Panc1 (cell line): ENCODE data around the gene IFT172. TPM values are rescaled to one million over a fixed set of nuclear protein-coding genes. Genes with fewer than 3 reads are reported as not detected.
A peak's percentile ranks its signal among the peaks of the same experiment; 100 is the strongest.

Experiments used
- ATAC-seq: fragments of 200-7000 bp; cut with Tn5 transposase; 2 replicates; pipeline ENCODE4 v1.9.1; 2020; ENCODE audit warnings: mild to moderate bottlenecking, moderate library complexity
- BruUV-seq: library from RNA; stranded (reverse); fragments of 400-500 nt; replicated peaks from 2 replicates; lab custom pipeline; 2021; lab: Mats Ljungman, UMichigan
- CTCF ChIA-PET: fragments of 300-600 bp; sonication (Branson Sonifier 250); formaldehyde crosslinking; loops from one replicate; lab custom pipeline; 2022; ENCODE audit warnings: antibody characterized with exemption; lab: Charles Lee
- POLR2A ChIA-PET: fragments of 300-600 bp; sonication (Branson Sonifier 250); formaldehyde crosslinking; loops from one replicate; lab custom pipeline; 2022; ENCODE audit warnings: antibody characterized with exemption; lab: Charles Lee
- DNase-seq: peaks from one replicate; pipeline ENCODE4 v3.0.0-alpha.2; 2010; ENCODE audit warnings: low read depth, low spot score
- H3K27ac ChIP-seq: 2 replicates; pipeline ENCODE4 v1.5.1; 2011; ENCODE audit warnings: mild to moderate bottlenecking, low read length, inconsistent platforms
- H3K27me3 ChIP-seq: fragments of 200-500 bp; sonication (Bioruptor generic); 2 replicates; pipeline ENCODE4 v1.6.0; 2014; ENCODE audit warnings: low read length, inconsistent platforms; ENCODE audit not compliant: control insufficient read depth, insufficient read depth
- H3K36me3 ChIP-seq: fragments of 200-500 bp; sonication (Bioruptor generic); 2 replicates; pipeline ENCODE4 v1.5.1; 2014; ENCODE audit warnings: inconsistent platforms, mild to moderate bottlenecking, low read length, moderate library complexity; ENCODE audit not compliant: control insufficient read depth, insufficient read depth
- H3K4me1 ChIP-seq: 2 replicates; pipeline ENCODE4 v1.5.1; 2011; ENCODE audit warnings: inconsistent platforms, mild to moderate bottlenecking, low read length, moderate library complexity; ENCODE audit not compliant: control insufficient read depth, insufficient read depth
- H3K4me3 ChIP-seq, 2 experiments: 2 replicates each; pipeline ENCODE4 v1.5.1; 2011 to 2012; ENCODE audit warnings: low read depth in 2 of 2, low read length in 2 of 2, mild to moderate bottlenecking in 2 of 2, inconsistent platforms in 1 of 2, moderate library complexity in 1 of 2
- H3K9me3 ChIP-seq: fragments of 200-500 bp; sonication (Bioruptor generic); 2 replicates; pipeline ENCODE4 v1.5.1; 2014; ENCODE audit warnings: low read depth, mild to moderate bottlenecking, inconsistent platforms, low read length, moderate library complexity; ENCODE audit not compliant: control insufficient read depth, insufficient read depth
- CTCF ChIP-seq: fragments of 450-650 bp; IDR thresholded peaks from 2 replicates; pipeline ENCODE4 v1.5.1; 2017; ENCODE audit warnings: mild to moderate bottlenecking
- POLR2AphosphoS5 ChIP-seq: IDR thresholded peaks from 2 replicates; pipeline ENCODE4 v1.6.1; 2012; ENCODE audit warnings: mild to moderate bottlenecking, low read depth, low read length, moderate library complexity
- REST ChIP-seq, 2 experiments: IDR thresholded peaks; 2 replicates each; pipeline ENCODE4 v1.6.1; 2011 to 2012; ENCODE audit warnings: low read depth in 2 of 2, control low read depth in 1 of 2, low read length in 1 of 2, mild to moderate bottlenecking in 1 of 2, moderate library complexity in 1 of 2; ENCODE audit not compliant: insufficient read depth in 1 of 2
- SIN3A ChIP-seq: IDR thresholded peaks from 2 replicates; pipeline ENCODE4 v1.6.1; 2012; ENCODE audit warnings: low read depth, mild to moderate bottlenecking, low read length, moderate library complexity, borderline replicate concordance; ENCODE audit not compliant: insufficient read depth
- TCF7L2 ChIP-seq: IDR thresholded peaks from 2 replicates; pipeline ENCODE4 v1.6.1; 2011; ENCODE audit warnings: mild to moderate bottlenecking, low read depth, low read length, inconsistent platforms
- in situ Hi-C: cut with HindIII; loops from 2 replicates; pipeline ENCODE4 v1.10.0; 2016; ENCODE audit warnings: low sequenced_read_pairs, low pct_unique_long_range_greater_than_20kb
- intact Hi-C: fragments of 100-400 bp; cut with micrococcal nuclease; formaldehyde crosslinking; loops from one replicate; pipeline ENCODE4 v1.10.0; 2022; ENCODE audit not compliant: unreplicated experiment
- total RNA-seq: library from RNA; stranded (reverse); gene quantifications from one replicate; pipeline ENCODE4 v1.2.1, GENCODE V29; 2021; ENCODE audit not compliant: unreplicated experiment

IFT172 gene
- total RNA-seq, 1 experiment from 2014 or later = 16.7 TPM

GRCh38 chr2:27497288-27497627 is 7.7 kb upstream of the IFT172 start:
- ATAC-seq = no peak
- Histone ChIP-seq H3K27me3 (peaks cover 28% of the 10 kb centered on the region), H3K9me3 (no peaks in the 10 kb centered on the region), H3K27ac (no peak overlapping the region), H3K4me1 (no peaks in the 10 kb centered on the region; the same call in 1 of the 2 replicates), H3K4me3 (no peak overlapping the region), H3K36me3 (no peaks in the 10 kb centered on the region)
- DNase-seq = no peak
- CTCF ChIA-PET = interaction anchor here (0.5 kb wide), 1 partner anchor 113 kb away, joined by 3 read pairs; no protein-coding TSS in a partner anchor
- POLR2A ChIA-PET = no interaction called here
- intact Hi-C loops (no loop called here), in situ Hi-C loops (no loop called here)
- TF ChIP-seq TCF7L2 = no peak
- TF ChIP-seq CTCF = no peak
- no peak for TF ChIP-seq SIN3A
- no peak for TF ChIP-seq REST (IDR thresholded peaks at IDR 0.05; ENCODE audit: insufficient read depth in 1 of 2, low read depth in 2 of 2, low read length in 1 of 2)
- no peak for TF ChIP-seq POLR2AphosphoS5
- no TSS peak for BruUV-seq

- 0 out of 2 replicates have a peak, but pooled peaks have one; percentile 25 for ATAC-seq
- POLR2A ChIA-PET = no interaction called here
These were observed 7.1 kb upstream of the IFT172 start, which contains the start of gene GCKR for GRCh38 chr2:27496357-27497287. GCKR (plus strand) TSS chr2:27496839; CDS start chr2:27496905, 66 bp downstream.

More at GRCh38 chr2:27496357-27497287, 7.1 kb upstream of the IFT172 start, which contains the start of gene GCKR:
- Histone ChIP-seq H3K27ac (no peak within 1 kb of the TSS), H3K9me3 (no peaks in the 10 kb centered on the region), H3K4me3 (no peak within 1 kb of the TSS; a peak in 1 of 4 replicates), H3K4me1 (no peaks in the 10 kb centered on the region; the same call in 1 of the 2 replicates), H3K36me3 (no peaks in the 10 kb centered on the region), H3K27me3 (peaks cover 28% of the 10 kb centered on the region)
- CTCF ChIA-PET = no interaction called here
- intact Hi-C loops = no loop called here
- DNase-seq = no peak
- no TSS peak for BruUV-seq
- in situ Hi-C loops = no loop called here
- TF ChIP-seq POLR2AphosphoS5 (no peak), REST (IDR thresholded peaks at IDR 0.05; ENCODE audit: insufficient read depth in 1 of 2, low read depth in 2 of 2, low read length in 1 of 2) (no peak), SIN3A (no peak), CTCF (no peak), TCF7L2 (no peak)
